Measurements from ENCODE around the gene SLC22A4.

GRCh38 chr5:132246806-132247205, 47.4 kb upstream of the SLC22A4 start:
- no peak for TF ChIP-seq CTCF (IDR thresholded peaks at IDR 0.05)
- TF ChIP-seq EZH2 (IDR thresholded peaks at IDR 0.05; ENCODE audit: borderline replicate concordance, insufficient read depth, low read depth, low read length, poor library complexity, severe bottlenecking), result no peak
